Body of pancreas (tissue), 4 donors: Measurements from ENCODE around the gene PDE7B. TPM values are rescaled to one million over a fixed set of nuclear protein-coding genes. Genes with fewer than 3 reads are reported as not detected.
"Not testable (repeated sequence)": the region's sequence is repeated elsewhere in the genome, so short reads cannot be mapped to it uniquely, and the experiment has no call there.

Source experiments
- ATAC-seq: fragments of 150-250 bp; one replicate; pipeline ENCODE4 v1.9.1; 2016
- DNase-seq, 4 donors: peaks; one replicate each; pipeline ENCODE4 v3.0.0-alpha.2; 2019
- H3K27ac ChIP-seq, 4 donors: fragments of 200-600 bp; sonication (generic); 1 replicate in 3 of 4; 2 replicates in 1 of 4; pipeline versions ENCODE4 v1.5.1 to v1.6.1; 2016 to 2019; ENCODE audit warnings: mild to moderate bottlenecking in 1 of 4, mixed read lengths in 1 of 4, moderate library complexity in 1 of 4
- H3K27me3 ChIP-seq, 2 donors: fragments of 200-600 bp; sonication (generic); one replicate each; pipeline ENCODE4 v1.6.0; 2016; ENCODE audit warnings: mild to moderate bottlenecking in 1 of 2
- H3K36me3 ChIP-seq, 2 donors: fragments of 200-600 bp; sonication (generic); replicated peaks in 1 of 2; 2 replicates each; pipeline ENCODE4 v1.5.1; 2016; ENCODE audit warnings: low read depth in 2 of 2; ENCODE audit not compliant: insufficient read depth in 1 of 2
- H3K4me1 ChIP-seq: fragments of 200-600 bp; sonication (generic); one replicate; pipeline ENCODE4 v1.6.0; 2016
- H3K4me3 ChIP-seq, 2 donors: fragments of 200-600 bp; sonication (generic); 1 replicate in 1 of 2; 2 replicates in 1 of 2; pipeline ENCODE4 v1.5.1; 2016 to 2019
- H3K9me3 ChIP-seq, 3 donors: fragments of 200-600 bp; sonication (generic); 1 replicate in 2 of 3; 2 replicates in 1 of 3; pipeline ENCODE4 v1.5.1; 2016
- CTCF ChIP-seq, 7 experiments: fragments of 450-650 bp in 4 of 7; fragments of 200-600 bp in 3 of 7; sonication (generic) in 3 of 7; IDR thresholded peaks; one replicate each; pipeline ENCODE4 v1.5.1; 2016 to 2019; ENCODE audit warnings: antibody characterized with exemption in 7 of 7
- POLR2A ChIP-seq, 3 donors: fragments of 450-650 bp; IDR thresholded peaks; one replicate each; pipeline ENCODE4 v1.6.1; 2016; ENCODE audit warnings: antibody characterized with exemption in 3 of 3, mild to moderate bottlenecking in 2 of 3
- WGBS, 2 donors: methylation state at CpG; one replicate each; pipeline ENCODE4 v1.1.5; 2017; 5-methylcytosine and 5-hydroxymethylcytosine counted together
- intact Hi-C: fragments of 100-400 bp; cut with DNase I; formaldehyde crosslinking; loops from one replicate; pipeline ENCODE4 v1.15.1; 2023
- total RNA-seq, 2 donors: library from RNA; depleted of rRNA; stranded (reverse); fragments of >200 nt; gene quantifications; one replicate each; pipeline ENCODE4 v1.1.0, GENCODE V29; 2016

Gene PDE7B
- total RNA-seq, 2 donors from 2014 or later, result 1.0 to 2.3 TPM

DNA sequence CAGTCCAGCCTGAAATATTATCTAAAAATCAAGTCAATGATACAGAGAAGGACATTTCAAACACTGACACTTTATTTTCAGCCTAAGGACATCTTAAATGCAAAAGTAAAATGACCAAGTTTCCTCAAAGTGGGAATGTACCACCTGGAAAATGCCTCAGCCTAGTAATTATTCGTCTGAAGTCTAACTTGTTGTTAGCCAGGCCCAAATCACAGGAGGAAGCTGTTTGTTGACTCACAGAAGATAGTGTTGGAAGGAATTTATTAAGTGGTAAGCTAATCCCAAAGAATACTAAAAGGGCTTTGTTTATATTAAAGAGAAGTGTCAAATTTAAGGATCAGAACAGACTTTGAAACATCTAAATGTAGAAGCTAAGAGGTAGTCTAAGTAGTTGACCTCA lies 2.5 kb downstream of the PDE7B start:
- peaks cover 4% of the 10 kb centered on the region for H3K4me1 ChIP-seq
- no peak for TF ChIP-seq CTCF (IDR thresholded peaks at IDR 0.05)
- TF ChIP-seq POLR2A (IDR thresholded peaks at IDR 0.05), result no peak
- DNase-seq (no peak), ATAC-seq (no peak)
- H3K4me3 ChIP-seq, result no peak overlapping the region
- H3K9me3 ChIP-seq, result no peaks in the 10 kb centered on the region
- H3K27me3 ChIP-seq, result no peaks in the 10 kb centered on the region
- no peaks in the 10 kb centered on the region for H3K36me3 ChIP-seq
- intact Hi-C loops, result no loop called here
- 26 to 39% methylated on average over 1 of the region's 1 CpG for WGBS, 2 donors
- no peak overlapping the region for H3K27ac ChIP-seq

DNA sequence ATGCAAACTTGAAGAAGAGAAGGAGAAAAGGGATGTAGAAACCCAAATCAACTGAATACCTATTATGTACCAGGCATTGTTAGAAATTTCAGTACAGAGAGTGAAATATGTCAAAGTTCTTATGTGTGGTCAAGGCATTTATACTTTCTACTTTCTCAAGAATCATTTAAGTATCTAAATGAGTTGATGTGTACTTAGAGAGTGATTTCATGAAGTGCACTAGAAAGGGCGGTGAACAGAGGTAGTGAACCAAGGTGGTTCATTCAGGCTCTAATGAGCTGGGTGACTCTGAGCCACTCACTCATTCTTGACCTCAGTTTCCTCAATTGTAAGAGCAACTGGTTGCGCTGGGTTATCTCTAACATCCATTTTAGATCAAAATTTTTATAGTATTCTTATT lies 3.3 kb downstream of the PDE7B start:
- Histone ChIP-seq H3K4me3 (no peak overlapping the region), H3K27me3 (no peaks in the 10 kb centered on the region), H3K36me3 (no peaks in the 10 kb centered on the region), H3K4me1 (peaks cover 4% of the 10 kb centered on the region), H3K27ac (no peak overlapping the region), H3K9me3 (no peaks in the 10 kb centered on the region)
- no peak for DNase-seq
- TF ChIP-seq CTCF (IDR thresholded peaks at IDR 0.05) (no peak), POLR2A (IDR thresholded peaks at IDR 0.05) (no peak)
- intact Hi-C loops, result no loop called here
- ATAC-seq, result no peak
- WGBS, 2 donors, result 98 to 99% methylated on average over 2 of the region's 2 CpGs

DNA sequence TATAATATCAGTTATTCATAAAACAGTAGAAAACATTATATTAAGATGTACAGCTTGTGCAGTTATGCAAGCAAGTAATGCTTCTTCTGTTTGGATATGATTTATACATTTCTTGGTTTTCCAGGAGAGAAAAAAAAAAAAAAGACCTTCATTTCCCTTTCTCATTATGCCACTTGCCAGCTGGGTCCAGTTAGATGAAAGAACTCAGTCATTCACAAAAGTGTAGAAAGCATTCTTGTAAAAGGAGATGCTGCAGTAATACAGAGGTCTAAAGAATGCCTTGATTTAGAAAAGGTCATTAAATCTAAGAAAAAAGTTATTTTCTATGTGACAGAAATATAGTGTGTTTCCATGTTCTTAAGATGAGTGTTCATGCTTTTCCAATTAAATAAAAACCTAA lies 7.4 kb downstream of the PDE7B start:
- intact Hi-C loops, result no loop called here
- Histone ChIP-seq H3K36me3 (no peaks in the 10 kb centered on the region), H3K4me3 (no peak overlapping the region), H3K27me3 (no peaks in the 10 kb centered on the region), H3K9me3 (no peaks in the 10 kb centered on the region), H3K4me1 (no peaks in the 10 kb centered on the region), H3K27ac (no peak overlapping the region)
- TF ChIP-seq CTCF (IDR thresholded peaks at IDR 0.05), result no peak
- TF ChIP-seq POLR2A (IDR thresholded peaks at IDR 0.05), result no peak
- DNase-seq (no peak), ATAC-seq (no peak)

- TF ChIP-seq POLR2A (IDR thresholded peaks at IDR 0.05) (no peak), CTCF (IDR thresholded peaks at IDR 0.05) (no peak)
- H3K4me3 ChIP-seq, result no peak overlapping the region
- H3K9me3 ChIP-seq, result no peaks in the 10 kb centered on the region
- H3K27me3 ChIP-seq, result no peaks in the 10 kb centered on the region
- intact Hi-C loops, result no loop called here
- H3K27ac ChIP-seq, result no peak overlapping the region
- H3K4me1 ChIP-seq, result no peaks in the 10 kb centered on the region
- DNase-seq (no peak), ATAC-seq (no peak)
- WGBS, 2 donors, result 90 to 99% methylated on average over 2 of the region's 2 CpGs
- H3K36me3 ChIP-seq, result no peaks in the 10 kb centered on the region
Measured at GRCh38 chr6:135860361-135860760, 8.9 kb downstream of the PDE7B start.

DNA sequence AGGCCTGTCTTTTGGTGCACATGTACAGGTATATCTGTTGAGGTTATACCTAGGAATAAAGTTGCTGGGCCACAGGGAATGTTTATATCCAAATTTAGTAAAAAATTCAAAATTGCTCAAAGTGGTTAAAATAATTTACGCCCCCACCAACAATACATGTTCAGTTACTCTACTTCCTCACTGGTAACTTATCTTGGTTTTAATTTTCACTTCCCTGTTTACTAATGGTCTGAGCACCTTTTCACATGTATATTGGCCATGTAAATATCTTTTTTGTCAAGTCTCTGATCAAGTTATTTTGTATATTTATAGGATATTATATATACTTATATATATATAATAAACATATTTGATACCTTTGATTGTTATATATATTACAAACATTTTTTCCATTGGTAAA lies 9.7 kb downstream of the PDE7B start:
- ATAC-seq (no peak), DNase-seq (no peak)
- no peak overlapping the region for H3K4me3 ChIP-seq
- H3K27ac ChIP-seq, result no peak overlapping the region
- TF ChIP-seq POLR2A (IDR thresholded peaks at IDR 0.05) (no peak), CTCF (IDR thresholded peaks at IDR 0.05) (no peak)
- intact Hi-C loops, result no loop called here
- 86% methylated on average over 1 of the region's 1 CpG for WGBS, 2 donors
- no peaks in the 10 kb centered on the region for H3K36me3 ChIP-seq
- H3K9me3 ChIP-seq, result no peaks in the 10 kb centered on the region
- no peaks in the 10 kb centered on the region for H3K27me3 ChIP-seq
- no peaks in the 10 kb centered on the region for H3K4me1 ChIP-seq

DNA sequence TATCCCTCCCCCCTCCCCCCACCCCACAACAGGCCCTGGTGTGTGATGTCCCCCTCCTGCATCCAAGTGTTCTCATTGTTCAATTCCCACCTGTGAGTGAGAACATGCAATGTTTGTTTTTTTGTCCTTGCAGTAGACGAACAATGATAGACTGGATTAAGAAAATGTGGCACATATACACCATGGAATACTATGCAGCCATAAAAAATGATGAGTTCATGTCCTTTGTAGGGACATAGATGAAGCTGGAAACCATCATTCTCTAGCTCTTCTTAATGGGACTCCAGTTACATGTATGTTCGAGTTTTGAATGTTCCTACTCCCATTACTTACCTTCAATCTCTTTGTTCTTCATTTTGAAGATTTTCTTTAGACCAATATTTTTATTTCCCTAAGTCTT lies 13.4 kb downstream of the PDE7B start:
- WGBS, 2 donors, result 53 to 76% methylated on average over 2 of the region's 2 CpGs
- H3K4me1 ChIP-seq, H3K27ac ChIP-seq, ATAC-seq, H3K4me3 ChIP-seq, DNase-seq, intact Hi-C loops, H3K27me3 ChIP-seq, H3K9me3 ChIP-seq, H3K36me3 ChIP-seq: not testable (repeated sequence)
